ENCODE results near the gene CD247. TPM values are rescaled to one million over a fixed set of nuclear protein-coding genes. Genes with fewer than 3 reads are reported as not detected.

Gene CD247
- total and polyA plus RNA-seq, 2 of the 4 experiments (the other 2 are of a cell fraction) = not detected

- intact Hi-C loops (cut with micrococcal nuclease) = loop anchor here (10.0 kb wide), 1 partner anchor 228 kb away; no protein-coding TSS in a partner anchor
- Histone ChIP-seq H3K36me3 (ENCODE audit: control insufficient read depth, insufficient read depth, low read length) (no peaks in the 10 kb centered on the region), H3K14ac (replicated peaks; ENCODE audit: low read depth, low read length) (no peak overlapping the region), H2AK5ac (ENCODE audit: low read depth, low read length) (no peak overlapping the region), H2BK20ac (ENCODE audit: low read depth, low read length) (no peak overlapping the region), H2AK9ac (replicated peaks; ENCODE audit: low read depth, low read length, poor library complexity) (no peak overlapping the region), H3K4ac (ENCODE audit: low read depth, low read length) (no peak overlapping the region), H3K4me3 (ENCODE audit: insufficient read depth, low read depth, low read length) (no peak overlapping the region), H3K9me1 (ENCODE audit: insufficient read depth, low read length) (no peaks in the 10 kb centered on the region; the same call in 1 of the 2 replicates), H4K20me1 (ENCODE audit: insufficient read depth, low read length) (no peaks in the 10 kb centered on the region), H3K23ac (ENCODE audit: low read depth, low read length) (no peak overlapping the region), H3K27ac (ENCODE audit: insufficient read depth, low read length) (no peak overlapping the region), H2BK5ac (ENCODE audit: low read depth, low read length, poor library complexity, severe bottlenecking) (no peak overlapping the region), H3K79me1 (ENCODE audit: low read depth in 1 of 2, low read length in 2 of 2) (no peaks in the 10 kb centered on the region), H4K5ac (ENCODE audit: low read depth, low read length) (no peak overlapping the region), H4K91ac (ENCODE audit: insufficient read depth, low read depth, low read length) (no peak overlapping the region), H3K4me1 (ENCODE audit: control insufficient read depth, insufficient read depth, low read length) (no peaks in the 10 kb centered on the region), H3K18ac (ENCODE audit: low read depth, low read length) (no peak overlapping the region), H2AFZ (replicated peaks; ENCODE audit: low read length, poor library complexity) (no peak overlapping the region), H4K8ac (ENCODE audit: low read depth in 2 of 2, low read length in 2 of 2) (no peak overlapping the region), H3K9me3 (ENCODE audit: control insufficient read depth, insufficient read depth, low read length) (no peaks in the 10 kb centered on the region), H3K9ac (ENCODE audit: low read depth, low read length) (no peak overlapping the region), H3K56ac (ENCODE audit: extremely low read depth, insufficient read depth, low read length) (no peak overlapping the region), H2BK15ac (ENCODE audit: low read depth, low read length) (no peak overlapping the region), H3K27me3 (ENCODE audit: control insufficient read depth, insufficient read depth, low read length) (peaks cover 28% of the 10 kb centered on the region), H3K4me2 (ENCODE audit: low read depth, low read length) (no peak overlapping the region), H2BK120ac (ENCODE audit: low read depth, low read length) (no peak overlapping the region)
- no CpG with 5 or more reads among the region's 8 CpGs for WGBS, 2 experiments (ENCODE audit: extremely low coverage in 2 of 2, insufficient read length in 1 of 2)
- ChIA-PET CTCF (interaction anchor here (1.1 kb wide), 1 partner anchor 16 kb away, joined by 3 read pairs; no protein-coding TSS in a partner anchor), POLR2A (ENCODE audit: unreplicated experiment) (interaction anchor here (0.6 kb wide), 1 partner anchor 638 kb away, joined by 3 read pairs; no protein-coding TSS in a partner anchor)
- dilution Hi-C loops (cut with HindIII; ENCODE audit: low sequenced_read_pairs, unreplicated experiment) = no loop called here
- TF ChIP-seq RCOR1 (IDR thresholded peaks at IDR 0.05; ENCODE audit: insufficient replicate concordance, low read length) = no peak
- TF ChIP-seq ELK1 (IDR thresholded peaks at IDR 0.05; ENCODE audit: borderline replicate concordance, low read depth, low read length) = no peak
- no peak for TF ChIP-seq SMC3 (IDR thresholded peaks at IDR 0.05; ENCODE audit: low read depth, low read length)
- TF ChIP-seq NFE2L2 (IDR thresholded peaks at IDR 0.05; ENCODE audit: low read depth, low read length) = no peak
- TF ChIP-seq MXI1 (IDR thresholded peaks at IDR 0.05; ENCODE audit: borderline replicate concordance, low read depth, low read length) = no peak
- TF ChIP-seq CTCF (conservative IDR thresholded peaks at IDR 0.05; ENCODE audit: low read depth, low read length) = no peak
- no peak for TF ChIP-seq RAD21 (IDR thresholded peaks at IDR 0.05; ENCODE audit: low read length)
- no peak for TF ChIP-seq RFX5 (IDR thresholded peaks at IDR 0.05; ENCODE audit: low read depth, low read length)
- no peak for TF ChIP-seq MAFK (IDR thresholded peaks at IDR 0.05; ENCODE audit: low read depth, low read length)
- TF ChIP-seq CHD1 (IDR thresholded peaks at IDR 0.05; ENCODE audit: low read depth, low read length) = no peak
- TF ChIP-seq BHLHE40 (IDR thresholded peaks at IDR 0.05; ENCODE audit: low read depth, low read length) = no peak
- no peak for TF ChIP-seq MAZ (IDR thresholded peaks at IDR 0.05; ENCODE audit: borderline replicate concordance, low read depth, low read length)
- TF ChIP-seq FOS (IDR thresholded peaks at IDR 0.05; ENCODE audit: low read depth, low read length) = no peak
- no peak for DNase-seq
- BruUV-seq (replicated peaks) = no TSS peak
- ATAC-seq (ENCODE audit: low read depth) = no peak
- in situ Hi-C loops (cut with MboI; ENCODE audit: low sequenced_read_pairs) = no loop called here
These were observed 61.4 kb downstream of the CD247 start for GRCh38 chr1:167456926-167457325.
